Choroid plexus epithelial cell (primary cell): ENCODE data around the gene MTHFD2L.

ENCODE experiments used
- DNase-seq: peaks from one replicate; pipeline ENCODE4 v3.0.0-alpha.2; 2010; ENCODE audit warnings: low read depth
- H3K4me3 ChIP-seq: 2 replicates; pipeline ENCODE4 v1.5.1; 2011; ENCODE audit warnings: low read depth, mild to moderate bottlenecking, control low read depth, low read length, moderate library complexity
- CTCF ChIP-seq: conservative IDR thresholded peaks from 2 replicates; pipeline ENCODE4 v1.5.1; 2011; ENCODE audit warnings: low read depth, mild to moderate bottlenecking, control low read depth, inconsistent platforms, low read length, moderate library complexity

The MTHFD2L gene

GRCh38 chr4:74157561-74158465 lies at the start of gene MTHFD2L:
Gene MTHFD2L (plus strand): TSS chr4:74158118. CDS start chr4:74158139, 21 bp downstream.
- DNase-seq = peak; percentile 94
- no peak for TF ChIP-seq CTCF
- H3K4me3 ChIP-seq = peak within 1 kb of the TSS; percentile 76

DNA sequence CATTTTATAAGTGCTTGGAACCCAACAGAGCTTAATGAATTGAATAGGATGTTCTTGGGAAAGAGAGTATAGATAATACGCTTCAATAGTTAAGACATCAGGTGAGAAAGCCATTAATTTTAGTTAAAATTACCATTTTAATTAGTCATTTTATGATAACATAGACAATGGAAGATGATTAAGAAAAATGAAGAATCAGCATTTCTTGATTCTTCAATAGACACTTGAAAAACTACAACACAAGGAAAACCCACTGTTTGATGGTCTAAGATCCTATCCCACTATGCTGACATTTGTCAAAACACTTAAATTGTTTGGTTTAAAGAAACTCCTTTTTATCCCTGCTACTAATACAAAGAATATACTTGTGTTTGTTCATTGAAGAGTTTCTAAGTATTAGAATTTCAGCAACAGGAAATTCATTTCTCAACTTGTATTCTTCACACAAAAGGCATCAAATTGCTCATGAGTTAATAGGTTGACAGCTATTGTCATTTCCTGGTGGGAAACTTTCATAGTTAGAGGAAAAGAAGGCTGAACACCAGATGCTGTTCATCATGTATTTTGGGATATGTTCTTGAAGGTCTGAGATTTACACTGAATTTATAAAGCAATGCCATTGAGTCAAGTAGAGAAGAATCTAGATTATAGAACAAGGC lies 49.3 kb upstream of the MTHFD2L start:
- no peak for DNase-seq
- no peak overlapping the region for H3K4me3 ChIP-seq
- TF ChIP-seq CTCF = no peak

GRCh38 chr4:74109116-74109869 lies 48.6 kb upstream of the MTHFD2L start:
- TF ChIP-seq CTCF = no peak
- peak; percentile 98 for DNase-seq
- no peak overlapping the region for H3K4me3 ChIP-seq

DNA sequence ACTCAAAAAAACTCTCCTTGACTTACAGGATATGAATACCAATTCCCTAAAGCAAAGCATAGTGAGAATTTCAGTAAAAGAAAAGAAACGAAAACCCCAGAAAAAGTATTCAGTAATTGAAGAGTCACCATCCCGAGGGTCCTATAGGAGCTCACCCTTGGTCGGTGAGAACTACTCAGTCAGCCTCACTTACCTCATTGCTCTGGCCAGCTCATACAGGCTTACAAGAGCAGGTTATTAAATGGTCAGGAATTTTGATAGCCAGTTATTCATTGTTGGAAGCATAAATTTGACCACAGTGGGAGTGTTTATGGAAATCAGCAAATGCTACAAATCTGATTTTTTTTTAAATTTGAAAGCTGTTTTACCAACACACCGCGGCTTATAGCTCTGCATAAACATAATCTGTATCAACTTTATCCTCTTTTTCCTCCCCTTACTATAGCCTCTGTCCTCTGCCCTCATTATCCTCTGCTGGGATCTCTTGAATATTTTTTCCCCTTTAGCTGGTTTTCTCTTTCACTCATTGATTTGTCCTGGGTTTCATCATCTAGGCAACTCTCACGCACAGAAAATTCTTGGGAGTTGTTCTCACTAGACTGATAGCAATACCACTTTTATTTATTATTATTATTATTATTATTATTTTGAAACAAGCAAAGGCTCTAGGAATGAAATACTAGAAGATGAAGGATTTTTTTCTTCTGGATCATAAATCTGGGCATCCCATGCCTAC lies 47.9 kb upstream of the MTHFD2L start:
- peak; percentile 75 for DNase-seq
- H3K4me3 ChIP-seq = no peak overlapping the region

DNA sequence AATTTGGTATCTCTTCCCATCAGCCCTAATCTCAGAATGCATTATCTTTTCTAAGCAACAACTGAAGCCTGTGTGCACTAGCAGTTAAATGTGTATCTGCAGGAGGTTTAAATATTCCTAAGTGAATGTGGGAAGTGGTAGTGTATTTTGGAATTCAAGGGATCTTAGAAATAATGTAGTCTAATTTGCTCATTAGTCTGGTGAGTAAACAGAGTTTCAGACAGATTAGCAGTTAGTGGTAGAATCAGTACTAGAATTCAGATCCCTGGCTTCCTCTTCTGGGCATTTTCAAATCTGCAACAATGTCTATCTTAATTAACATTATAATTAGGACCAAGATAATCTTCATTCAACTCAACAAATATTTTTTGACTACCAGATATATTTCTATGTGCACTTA lies 47.2 kb upstream of the MTHFD2L start:
- no peak for DNase-seq
- no peak overlapping the region for H3K4me3 ChIP-seq

More for the DNA sequence above, 47.9 kb upstream of the MTHFD2L start:
- TF ChIP-seq CTCF = no peak

More for the DNA sequence above, 47.2 kb upstream of the MTHFD2L start:
- no peak for TF ChIP-seq CTCF
